D721Med (cell line): ENCODE data around the gene BEAN1.

Source experiments
- DNase-seq: peaks from one replicate; pipeline ENCODE4 v3.0.0; 2011; ENCODE audit warnings: low spot score; ENCODE audit not compliant: insufficient read length
- FAIRE-seq: peaks from 2 replicates; lab custom pipeline; 2011; peaks lifted over from hg19 to GRCh38; lab: Jason Lieb, UNC
- CTCF ChIP-seq: IDR thresholded peaks from 2 replicates; pipeline ENCODE4 v1.5.1; 2012; ENCODE audit warnings: mild to moderate bottlenecking, control low read depth; ENCODE audit not compliant: insufficient read depth; ENCODE audit errors: missing control alignments

Gene BEAN1

GRCh38 chr16:66503612-66504011 is 76.5 kb downstream of the BEAN1 start:
- no peak for FAIRE-seq
- TF ChIP-seq CTCF = no peak
- no peak for DNase-seq

- no peak for TF ChIP-seq CTCF
- DNase-seq (no peak), FAIRE-seq (no peak)
These were observed 80.7 kb downstream of the BEAN1 start for GRCh38 chr16:66507731-66508239.

GRCh38 chr16:66508248-66508913 is 81.3 kb downstream of the BEAN1 start:
- FAIRE-seq (no peak), DNase-seq (no peak)
- no peak for TF ChIP-seq CTCF

- TF ChIP-seq CTCF = no peak
- no peak for FAIRE-seq
- DNase-seq = no peak
These were observed 81.9 kb downstream of the BEAN1 start for GRCh38 chr16:66508914-66509496.

GRCh38 chr16:66509576-66509975 is 82.5 kb downstream of the BEAN1 start:
- no peak for DNase-seq
- no peak for TF ChIP-seq CTCF

GRCh38 chr16:66510298-66510697 is 83.2 kb downstream of the BEAN1 start:
- no peak for FAIRE-seq
- no peak for DNase-seq
- TF ChIP-seq CTCF = no peak

More at GRCh38 chr16:66509576-66509975, 82.5 kb downstream of the BEAN1 start:
- FAIRE-seq = no peak
